Transverse colon (tissue), 3 donors: ENCODE results near the gene PACS1.

Experiments
- POLR2A ChIP-seq: fragments of 450-650 bp; IDR thresholded peaks from one replicate; pipeline ENCODE4 v1.6.1; 2016; ENCODE audit warnings: antibody characterized with exemption, mild to moderate bottlenecking, moderate library complexity
- TF ChIP-seq, protein P1 (sequence below), 5 experiments: fragments of 200-600 bp in 3 of 5; fragments of 450-650 bp in 2 of 5; sonication (generic) in 3 of 5; IDR thresholded peaks; 1 replicate in 2 of 5; 2 replicates in 3 of 5; pipeline ENCODE4 v1.5.1; 2016 to 2017; ENCODE audit warnings: antibody characterized with exemption in 5 of 5, inconsistent platforms in 3 of 5, mild to moderate bottlenecking in 2 of 5, moderate library complexity in 1 of 5

DNA sequence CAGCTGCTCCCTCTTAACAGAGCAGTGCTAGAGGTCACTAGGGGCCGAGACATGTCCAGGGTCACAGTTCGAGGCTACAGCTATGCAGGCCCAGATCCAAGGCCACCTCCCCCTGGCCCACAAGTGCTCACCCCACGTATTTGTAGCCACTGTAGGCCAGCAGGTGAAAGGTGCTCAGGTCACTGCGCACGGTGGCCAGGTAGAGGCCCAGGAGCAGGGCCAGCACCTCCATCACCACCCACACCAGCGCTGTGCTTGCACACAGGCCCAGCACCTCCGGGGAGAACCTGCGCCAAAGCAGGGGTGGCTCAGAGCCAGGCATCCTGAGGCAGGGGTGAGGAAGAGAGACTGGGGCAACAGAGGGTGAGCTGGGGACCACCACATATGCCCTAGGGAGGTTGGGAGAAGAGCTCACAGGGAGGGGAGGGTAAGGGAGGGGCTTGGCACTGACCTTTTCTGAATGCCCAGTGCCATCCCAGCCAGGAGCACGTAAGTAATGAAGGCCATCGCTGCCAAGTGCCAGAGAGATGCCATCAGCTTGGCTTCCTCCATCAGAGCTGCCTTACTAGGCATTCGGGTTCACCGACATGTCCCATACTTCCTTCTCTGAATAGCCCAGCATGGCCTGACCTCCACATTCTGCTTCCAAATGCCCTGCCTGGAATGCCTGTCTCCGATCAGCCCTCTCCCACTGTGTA is 215.3 kb downstream of the PACS1 start:
- TF ChIP-seq, protein P1, sequence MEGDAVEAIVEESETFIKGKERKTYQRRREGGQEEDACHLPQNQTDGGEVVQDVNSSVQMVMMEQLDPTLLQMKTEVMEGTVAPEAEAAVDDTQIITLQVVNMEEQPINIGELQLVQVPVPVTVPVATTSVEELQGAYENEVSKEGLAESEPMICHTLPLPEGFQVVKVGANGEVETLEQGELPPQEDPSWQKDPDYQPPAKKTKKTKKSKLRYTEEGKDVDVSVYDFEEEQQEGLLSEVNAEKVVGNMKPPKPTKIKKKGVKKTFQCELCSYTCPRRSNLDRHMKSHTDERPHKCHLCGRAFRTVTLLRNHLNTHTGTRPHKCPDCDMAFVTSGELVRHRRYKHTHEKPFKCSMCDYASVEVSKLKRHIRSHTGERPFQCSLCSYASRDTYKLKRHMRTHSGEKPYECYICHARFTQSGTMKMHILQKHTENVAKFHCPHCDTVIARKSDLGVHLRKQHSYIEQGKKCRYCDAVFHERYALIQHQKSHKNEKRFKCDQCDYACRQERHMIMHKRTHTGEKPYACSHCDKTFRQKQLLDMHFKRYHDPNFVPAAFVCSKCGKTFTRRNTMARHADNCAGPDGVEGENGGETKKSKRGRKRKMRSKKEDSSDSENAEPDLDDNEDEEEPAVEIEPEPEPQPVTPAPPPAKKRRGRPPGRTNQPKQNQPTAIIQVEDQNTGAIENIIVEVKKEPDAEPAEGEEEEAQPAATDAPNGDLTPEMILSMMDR (IDR thresholded peaks at IDR 0.05) = no peak
- no peak for TF ChIP-seq POLR2A
